Measurements from ENCODE around the gene SH3RF1. TPM values are rescaled to one million over a fixed set of nuclear protein-coding genes. Genes with fewer than 3 reads are reported as not detected.

Gene SH3RF1
- total and polyA plus RNA-seq, 2 of the 8 experiments (the other 6 are each of a cell fraction or from before 2014, with no cell fraction given): 6.9 to 15.1 TPM

GRCh38 chr4:169132561-169133305 is 138.0 kb downstream of the SH3RF1 start:
- Histone ChIP-seq H2BK5ac (ENCODE audit: low read depth, low read length) (no peak overlapping the region), H3K4me3 (ENCODE audit: extremely low read depth in 1 of 4, insufficient read depth in 2 of 4, low read depth in 3 of 4, low read length in 4 of 4) (no peak overlapping the region), H2BK120ac (replicated peaks; ENCODE audit: low read depth, low read length) (no peak overlapping the region), H4K91ac (replicated peaks; ENCODE audit: insufficient read length, low read length) (no peak overlapping the region), H3K27me3 (replicated peaks in 1 of 4; ENCODE audit: control insufficient read depth in 3 of 4, extremely low read depth in 1 of 4, insufficient read depth in 3 of 4, low read length in 3 of 4) (no peaks in the 10 kb centered on the region), H3K14ac (ENCODE audit: insufficient read length) (no peak overlapping the region), H3K4ac (replicated peaks; ENCODE audit: insufficient read length, low read depth, low read length) (no peak overlapping the region), H3K23me2 (ENCODE audit: low read depth, low read length) (no peaks in the 10 kb centered on the region), H3K23ac (ENCODE audit: insufficient read length) (no peak overlapping the region), H3K79me1 (ENCODE audit: low read depth, low read length) (no peaks in the 10 kb centered on the region), H3K4me2 (ENCODE audit: insufficient read depth in 1 of 2, low read depth in 2 of 2, low read length in 2 of 2) (no peak overlapping the region), H4K20me1 (replicated peaks in 1 of 2; ENCODE audit: control insufficient read depth in 1 of 2, insufficient read depth in 2 of 2, low read length in 2 of 2) (no peaks in the 10 kb centered on the region), H3K9ac (replicated peaks in 1 of 4; ENCODE audit: extremely low read depth in 1 of 4, low read depth in 3 of 4, low read length in 3 of 4) (no peak overlapping the region), H2BK12ac (ENCODE audit: low read depth, low read length) (no peak overlapping the region), H2AK5ac (ENCODE audit: low read depth, low read length) (no peak overlapping the region), H2BK15ac (ENCODE audit: low read length) (no peak overlapping the region), H3K27ac (ENCODE audit: low read depth, low read length) (no peak overlapping the region), H3K36me3 (ENCODE audit: control insufficient read depth in 2 of 4, insufficient read depth in 4 of 4, low read length in 3 of 4) (peaks cover 0 to 24% (median 7%) of the 10 kb centered on the region in 4 experiments; a peak in 7 of 8 replicates), H3K79me2 (ENCODE audit: control insufficient read depth in 1 of 2, insufficient read depth in 2 of 2, low read length in 2 of 2) (no peaks in the 10 kb centered on the region), H2AFZ (ENCODE audit: low read length) (no peak overlapping the region), H2BK20ac (ENCODE audit: low read length) (no peak overlapping the region), H4K5ac (ENCODE audit: insufficient read length, low read depth, low read length) (no peak overlapping the region), H3K18ac (ENCODE audit: extremely low read depth, low read length) (no peak overlapping the region), H3K56ac (replicated peaks; ENCODE audit: insufficient read length, low read depth, low read length) (no peak overlapping the region), H3K4me1 (replicated peaks in 1 of 4; ENCODE audit: control insufficient read depth in 3 of 4, insufficient read depth in 4 of 4, low read length in 3 of 4) (no peaks in the 10 kb centered on the region), H3K9me3 (ENCODE audit: insufficient read depth in 2 of 2, low read depth in 1 of 2, low read length in 1 of 2) (no peaks in the 10 kb centered on the region), H4K8ac (ENCODE audit: extremely low read depth, insufficient read depth, low read length) (no peak overlapping the region)
- DNase-seq (ENCODE audit: low read depth in 1 of 2, low spot score in 2 of 2) (no peak), FAIRE-seq (no peak)
- ChIA-PET POLR2A (ENCODE audit: partially characterized antibody) (no interaction called here), CTCF (ENCODE audit: partially characterized antibody) (interaction anchor here (0.6 kb wide), 1 partner anchor 763 kb away, joined by 3 read pairs; no protein-coding TSS in a partner anchor)
- 90% methylated on average over 3 of the region's 3 CpGs; no CpG with 5 or more reads in 1 of the 2 experiments for WGBS, 2 experiments (ENCODE audit: extremely low coverage in 1 of 2, insufficient coverage in 1 of 2, insufficient read length in 1 of 2, insufficient replicate concordance in 2 of 2, low coverage in 1 of 2, low lambda C conversion rate in 2 of 2, missing lambda C conversion rate in 1 of 2)
- TF ChIP-seq CHD1 (IDR thresholded peaks at IDR 0.05; ENCODE audit: low read depth, low read length) (no peak), E2F6 (IDR thresholded peaks at IDR 0.05) (no peak), PHF8 (conservative IDR thresholded peaks at IDR 0.05; ENCODE audit: low read depth, low read length) (no peak), POU5F1 (IDR thresholded peaks at IDR 0.05; ENCODE audit: low read depth, low read length) (no peak), EZH2 (IDR thresholded peaks at IDR 0.05; ENCODE audit: low read depth, low read length, severe bottlenecking) (no peak), SIN3A (conservative IDR thresholded peaks at IDR 0.05 in 1 of 2, IDR thresholded peaks at IDR 0.05 in 1 of 2; ENCODE audit: low read depth in 1 of 2, low read length in 2 of 2) (no peak), SIX5 (IDR thresholded peaks at IDR 0.05; ENCODE audit: low read depth, low read length) (no peak), USF2 (IDR thresholded peaks at IDR 0.05; ENCODE audit: low read length) (no peak), GTF2F1 (IDR thresholded peaks at IDR 0.05; ENCODE audit: borderline replicate concordance, low read depth, low read length) (no peak), POLR2AphosphoS5 (IDR thresholded peaks at IDR 0.05; ENCODE audit: low read depth, low read length) (no peak), CHD2 (IDR thresholded peaks at IDR 0.05; ENCODE audit: low read length) (no peak)
